Left cardiac atrium (tissue), 4 donors: ENCODE measurements around the gene ELOVL3. TPM values are rescaled to one million over a fixed set of nuclear protein-coding genes. Genes with fewer than 3 reads are reported as not detected.

Experiments used
- ATAC-seq, 2 donors: fragments of 200-7000 bp; cut with Tn5 transposase; one replicate each; pipeline ENCODE4 v1.9.1; 2020; ENCODE audit warnings: mild to moderate bottlenecking in 2 of 2, moderate library complexity in 2 of 2
- DNase-seq: peaks from one replicate; pipeline ENCODE4 v3.0.0-alpha.2; 2020
- intact Hi-C, 2 donors: fragments of 100-400 bp; cut with DNase I; formaldehyde crosslinking; loops; one replicate each; pipeline versions ENCODE4 v1.14.1 to v1.15.1; 2022 to 2023
- total RNA-seq, 2 donors: library from RNA; stranded (reverse); fragmentation: NEBNext Ultra II Directional; extraction: Animal tissue kit (Norgen Biotek cat#: 25700); gene quantifications; one replicate each; pipeline ENCODE4 v1.2.1, GENCODE V29; 2021
- donor health status: DM: no; HTN: yes; CAD: no.
- donor health status: DM: no; HTN: yes; CAD: no; lungs with severe emphysema.
- donor health status: DM: yes; HTN: yes; CAD: no.
- donor health status: Dilated cardiomyopathy.

The ELOVL3 gene
- total RNA-seq, 2 donors from 2014 or later, result 1.3 TPM; not detected in 1

GRCh38 chr10:102220612-102221011, 5.5 kb upstream of the ELOVL3 start:
- ATAC-seq (no peak), DNase-seq (no peak)
- intact Hi-C loops, result loop anchor here in 1 of 2 donors (10.0 kb wide), 1 partner anchor 56 kb away; no protein-coding TSS in a partner anchor

GRCh38 chr10:102222797-102223196, 3.3 kb upstream of the ELOVL3 start:
- DNase-seq (no peak), ATAC-seq (no peak)
- intact Hi-C loops, result loop anchor here in 1 of 2 donors (10.0 kb wide), 1 partner anchor 58 kb away; no protein-coding TSS in a partner anchor

GRCh38 chr10:102226542-102226870, 407 bp downstream of the ELOVL3 start:
- DNase-seq, result no peak
- ATAC-seq, result no peak
- intact Hi-C loops, result loop anchor here (5.0 to 10.0 kb wide), 3 partner anchors 59 to 176 kb away; no protein-coding TSS in a partner anchor

DNA sequence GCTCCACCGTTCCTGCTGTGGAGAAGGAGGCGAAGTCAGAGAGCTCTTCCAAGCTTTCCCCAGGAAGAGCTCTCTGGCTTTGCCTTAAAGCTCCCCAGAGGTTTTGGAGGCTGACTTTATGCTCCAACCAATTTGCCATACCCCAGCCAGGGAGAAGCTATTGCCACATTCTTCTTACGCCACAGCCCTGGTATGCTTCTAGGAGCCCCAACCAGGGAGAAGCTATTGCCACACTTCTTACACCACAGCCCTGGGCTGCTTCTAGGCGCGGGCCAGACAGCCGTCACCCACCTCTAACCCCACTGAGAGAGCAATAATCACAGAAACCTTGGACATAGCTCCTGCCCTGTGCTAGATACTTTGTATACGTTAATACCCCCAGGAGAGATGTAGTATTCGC, 951 bp downstream of the ELOVL3 start:
- DNase-seq (no peak), ATAC-seq (peak in 1 of 2 donors; percentile 11)
- intact Hi-C loops, result loop anchor here (5.0 to 10.0 kb wide), 3 partner anchors 60 to 175 kb away; no protein-coding TSS in a partner anchor

- ATAC-seq (peak; percentile 52 to 68), DNase-seq (peak; percentile 87)
- intact Hi-C loops, result loop anchor here (2.0 to 10.0 kb wide), 5 partner anchors 63 to 172 kb away; no protein-coding TSS in a partner anchor
Observed at GRCh38 chr10:102229810-102230263, 3.7 kb downstream of the ELOVL3 start.

DNA sequence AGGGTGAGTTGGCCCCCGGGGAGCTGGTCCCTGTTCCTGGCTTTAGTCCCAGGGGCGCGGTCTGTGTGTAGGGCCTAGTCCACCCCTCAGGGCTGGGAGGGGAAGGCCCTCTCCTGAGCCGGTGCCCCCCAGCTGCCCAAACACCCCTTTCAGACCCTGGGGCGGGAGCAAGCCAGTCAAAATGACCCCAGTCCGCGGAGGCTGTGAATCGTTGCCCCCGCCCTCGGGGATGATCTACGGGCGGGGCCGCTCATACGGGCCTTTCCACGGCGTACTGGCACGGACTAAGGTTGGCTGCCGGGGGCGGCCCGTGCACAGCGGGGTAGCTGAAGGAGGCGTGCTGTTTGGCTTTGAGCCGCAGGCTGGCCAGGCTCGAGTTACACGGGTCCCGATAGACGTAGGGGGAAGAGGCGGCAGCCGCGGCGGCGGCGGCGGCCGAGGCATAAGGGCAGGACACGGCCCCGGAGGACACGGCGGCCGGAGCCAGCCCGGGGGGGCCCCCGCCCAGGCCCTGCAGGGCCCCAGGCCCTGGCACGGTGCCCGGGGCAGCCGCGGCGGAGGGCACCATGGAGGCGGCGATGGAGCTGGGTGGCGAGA, 4.3 kb downstream of the ELOVL3 start:
- ATAC-seq, result peak; percentile 29 to 52
- intact Hi-C loops, result no loop called here
- peak; percentile 62 for DNase-seq

GRCh38 chr10:102230861-102231356, 4.8 kb downstream of the ELOVL3 start:
- peak in 1 of 2 donors; percentile 2 for ATAC-seq
- DNase-seq, result peak; percentile 34
- intact Hi-C loops, result no loop called here

DNA sequence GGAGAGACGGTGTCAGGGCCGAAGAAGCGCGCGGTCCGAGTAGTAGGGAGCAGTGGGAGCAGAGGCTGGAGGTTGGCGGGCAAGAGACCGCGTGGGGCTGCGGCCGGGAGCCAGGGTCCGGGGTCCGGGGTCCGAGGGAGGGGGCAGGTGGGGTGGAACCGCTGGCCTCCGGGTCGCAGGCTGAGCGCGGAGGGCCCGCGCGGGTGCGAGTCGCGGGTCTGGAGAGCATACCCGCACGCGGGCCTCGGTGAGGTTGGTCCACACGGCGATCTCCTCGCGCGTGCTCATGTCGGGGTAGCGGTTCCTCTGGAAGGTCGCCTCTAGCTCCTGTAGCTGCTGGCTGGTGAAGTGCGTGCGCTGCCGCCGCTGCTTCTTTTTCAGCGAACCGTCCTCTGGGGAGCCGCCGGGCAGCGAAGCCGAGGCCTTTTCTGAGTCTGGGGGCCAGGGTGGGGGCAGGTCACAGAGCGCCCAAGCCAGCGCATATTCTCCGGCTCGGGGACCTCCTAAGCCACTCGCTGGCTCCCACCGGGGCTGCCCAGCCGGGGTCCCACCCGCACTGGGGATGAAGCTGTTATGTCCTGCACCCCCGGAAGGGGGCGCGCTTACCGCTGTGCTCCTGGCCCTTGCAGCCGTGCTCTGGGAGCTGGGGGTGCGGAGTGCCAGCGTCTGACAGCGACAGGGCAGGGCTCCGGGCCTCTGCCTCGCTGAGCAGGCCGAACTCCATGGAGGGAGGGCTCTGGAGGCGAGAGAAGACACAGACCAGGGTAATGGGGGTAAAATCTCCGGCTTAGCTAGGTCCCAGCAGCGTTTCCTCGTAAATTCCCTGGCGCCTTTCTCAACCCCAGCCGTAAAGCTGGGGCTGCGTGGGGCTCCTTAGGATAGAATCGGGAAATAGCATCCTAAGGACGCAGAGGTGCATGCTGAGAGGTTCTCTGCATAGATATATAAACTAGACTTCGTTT, 5.5 kb downstream of the ELOVL3 start:
- ATAC-seq (peak; percentile 4 to 24), DNase-seq (peak; percentile 44)
- intact Hi-C loops, result no loop called here

DNA sequence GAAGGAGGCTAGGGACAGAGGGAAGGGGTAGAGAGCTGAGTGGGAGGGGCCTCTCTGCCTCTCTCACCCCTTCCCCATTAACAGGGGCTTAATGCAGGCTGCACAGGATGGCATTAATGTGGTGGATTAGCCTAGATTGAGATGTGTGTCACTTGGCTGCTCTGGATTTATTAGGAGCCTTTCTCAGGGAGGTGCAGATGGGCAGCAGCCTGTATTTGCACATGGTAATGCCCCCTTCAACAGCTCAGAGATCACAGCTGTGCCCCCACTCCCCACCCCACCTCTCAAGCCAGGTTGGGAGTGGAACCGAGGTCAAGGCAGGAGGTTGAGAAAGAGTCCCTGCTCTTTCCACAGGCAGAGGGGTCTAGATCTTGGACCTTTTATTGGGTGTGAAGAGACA, 7.9 kb downstream of the ELOVL3 start:
- DNase-seq (no peak), ATAC-seq (no peak)
- intact Hi-C loops, result no loop called here

DNA sequence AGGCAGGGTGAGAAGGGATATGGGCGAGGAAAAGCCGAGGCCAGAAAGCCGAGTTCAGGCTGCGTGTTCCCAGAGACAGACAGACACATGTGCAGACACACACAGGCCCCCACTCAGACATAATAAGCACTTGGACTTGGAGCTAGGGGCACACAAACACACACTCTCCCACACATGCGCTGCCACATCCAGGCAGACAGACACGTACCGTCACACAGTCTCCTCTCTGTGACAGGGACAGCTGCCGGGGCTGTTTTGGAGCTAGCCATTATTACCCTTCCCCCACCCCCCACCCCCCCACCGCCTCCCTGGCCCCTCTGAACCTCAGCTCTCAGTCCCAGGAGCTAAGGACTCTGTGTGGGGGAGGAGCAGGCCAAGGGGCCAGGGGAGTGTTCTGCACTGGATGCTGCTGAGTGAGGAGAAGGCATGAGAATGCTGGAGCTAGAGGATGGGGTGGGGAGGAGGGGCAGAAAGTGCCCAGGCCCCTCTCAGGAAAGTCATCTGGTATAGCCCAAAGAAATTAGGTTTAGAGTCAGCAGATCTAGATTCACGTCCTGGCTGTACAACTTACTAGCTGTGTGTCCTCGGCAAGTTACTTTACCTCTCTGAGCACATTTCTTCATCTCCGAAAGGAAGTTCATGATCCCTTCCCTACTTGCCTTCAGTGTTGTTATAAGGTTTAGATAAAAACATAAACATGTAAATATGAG, 8.9 kb downstream of the ELOVL3 start:
- intact Hi-C loops, result no loop called here
- DNase-seq (no peak), ATAC-seq (no peak)

GRCh38 chr10:102235598-102235920, 9.5 kb downstream of the ELOVL3 start:
- DNase-seq (no peak), ATAC-seq (peak in 1 of 2 donors; percentile 8)
- intact Hi-C loops, result no loop called here

- intact Hi-C loops, result no loop called here
- DNase-seq (no peak), ATAC-seq (no peak)
Observed at GRCh38 chr10:102236006-102236405, 9.9 kb downstream of the ELOVL3 start.

GRCh38 chr10:102237711-102238252, 11.7 kb downstream of the ELOVL3 start:
- no peak for DNase-seq
- ATAC-seq, result no peak
- intact Hi-C loops, result no loop called here

- DNase-seq (peak; percentile 45), ATAC-seq (peak in 1 of 2 donors; percentile 0)
- intact Hi-C loops, result loop anchor here in 1 of 2 donors (10.0 kb wide), 1 partner anchor 54 kb away; no protein-coding TSS in a partner anchor
Observed at GRCh38 chr10:102240467-102241031, 14.4 kb downstream of the ELOVL3 start.

DNA sequence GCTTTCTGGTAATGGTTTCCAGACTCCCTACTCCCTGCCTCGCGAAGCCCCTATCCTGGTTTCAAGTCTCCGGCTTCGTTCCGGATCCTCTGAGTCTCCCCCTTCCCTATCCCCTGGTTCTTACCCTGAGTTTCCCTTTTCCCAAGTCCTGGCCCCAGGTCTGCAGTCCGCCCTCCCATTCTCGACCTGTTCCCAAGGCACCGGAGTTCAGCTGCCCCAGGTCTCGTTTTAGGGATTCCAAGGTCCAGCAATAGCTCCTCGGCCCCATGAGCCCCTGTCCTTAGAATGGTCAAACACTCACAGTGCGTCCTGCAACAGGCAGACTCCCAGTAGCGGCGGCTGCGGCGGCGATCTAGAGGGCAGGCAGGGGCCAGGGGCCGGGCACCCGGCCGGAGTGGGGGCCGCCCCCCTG, 14.9 kb downstream of the ELOVL3 start:
- intact Hi-C loops, result loop anchor here in 1 of 2 donors (10.0 kb wide), 1 partner anchor 54 kb away; no protein-coding TSS in a partner anchor
- ATAC-seq, result peak in 1 of 2 donors; percentile 19
- no peak for DNase-seq

- DNase-seq (peak; percentile 94), ATAC-seq (peak; percentile 77 to 85)
- intact Hi-C loops, result loop anchor here in 1 of 2 donors (10.0 kb wide), 1 partner anchor 53 kb away; no protein-coding TSS in a partner anchor
Observed at GRCh38 chr10:102241444-102242117, 15.5 kb downstream of the ELOVL3 start, which contains the start of gene PITX3. TSS of gene PITX3 (minus strand) at chr10:102241512. CDS start at chr10:102232080, 9,432 bp downstream.

DNA sequence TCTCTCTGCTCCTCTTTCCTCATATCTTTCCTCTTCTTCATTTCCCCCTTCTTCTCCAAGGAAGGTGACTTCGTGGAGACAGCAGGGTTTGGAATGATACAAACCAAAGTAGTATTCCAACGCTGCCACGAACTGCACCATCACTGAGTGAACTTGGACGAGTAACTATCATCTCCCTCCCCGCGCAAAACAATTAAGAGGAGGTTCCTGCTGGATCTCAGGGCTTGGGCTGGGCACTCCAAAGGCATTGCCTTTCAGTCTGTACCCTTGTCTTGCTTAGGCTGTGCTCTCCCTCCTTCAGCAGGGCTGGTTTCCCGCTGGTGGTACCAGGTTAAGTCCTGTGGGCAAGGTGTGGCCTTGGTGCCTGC, 16.0 kb downstream of the ELOVL3 start:
- intact Hi-C loops, result loop anchor here in 1 of 2 donors (10.0 kb wide), 1 partner anchor 53 kb away; no protein-coding TSS in a partner anchor
- no peak for ATAC-seq

GRCh38 chr10:102243309-102243708, 17.2 kb downstream of the ELOVL3 start:
- DNase-seq (no peak), ATAC-seq (no peak)
- intact Hi-C loops, result loop anchor here in 1 of 2 donors (10.0 kb wide), 1 partner anchor 51 kb away; no protein-coding TSS in a partner anchor

More for the DNA sequence above, 16.0 kb downstream of the ELOVL3 start:
- DNase-seq, result no peak
